ENCODE results near the gene FLNB. TPM values are rescaled to one million over a fixed set of nuclear protein-coding genes. Genes with fewer than 3 reads are reported as not detected.

FLNB gene
- total RNA-seq, 1 experiment from 2014 or later = 83.4 TPM

GRCh38 chr3:58102976-58103451 lies 94.8 kb downstream of the FLNB start:
- peak overlapping the region; percentile 48 for H4K8ac ChIP-seq (replicated peaks; ENCODE audit: insufficient read length, low read depth, low read length)
- H4K5ac ChIP-seq (ENCODE audit: insufficient read length, low read depth, low read length) = no peak overlapping the region
- no peak overlapping the region for H2BK5ac ChIP-seq (ENCODE audit: insufficient read length, low read length)
- H4K20me1 ChIP-seq (ENCODE audit: control insufficient read depth, insufficient read depth, insufficient read length) = no peaks in the 10 kb centered on the region
- no peak overlapping the region for H2AK5ac ChIP-seq (ENCODE audit: insufficient read length, low read length)
- H3K9me3 Mint-ChIP-seq = no peaks in the 10 kb centered on the region
- no peaks in the 10 kb centered on the region for H3K79me1 ChIP-seq (ENCODE audit: insufficient read depth, low read depth, low read length, poor library complexity, severe bottlenecking)
- no peak overlapping the region for H3K4me2 ChIP-seq (ENCODE audit: insufficient read depth, insufficient read length, low read length)
- no peaks in the 10 kb centered on the region for H3K27me3 ChIP-seq (ENCODE audit: insufficient read depth, low read length)
- H3K27me3 Mint-ChIP-seq (ENCODE audit: low read depth) = no peaks in the 10 kb centered on the region
- H3K9ac ChIP-seq (ENCODE audit: extremely low read depth, insufficient read length, low read length) = no peak overlapping the region
- no peak overlapping the region for H2AFZ ChIP-seq (ENCODE audit: low read length)
- no peaks in the 10 kb centered on the region for H3K79me2 ChIP-seq (ENCODE audit: insufficient read depth, low read length)
- no peaks in the 10 kb centered on the region for H3K4me1 Mint-ChIP-seq
- no peak overlapping the region for H2BK20ac ChIP-seq (ENCODE audit: low read depth, low read length, poor library complexity, severe bottlenecking)
- peaks cover 23 to 84% (median 79%) of the 10 kb centered on the region in 3 experiments for H3K36me3 Mint-ChIP-seq (ENCODE audit: insufficient read depth in 1 of 3, low read depth in 3 of 3)
- TF ChIP-seq CTCF (conservative IDR thresholded peaks at IDR 0.05) = no peak
- no peaks in the 10 kb centered on the region for H3K23me2 ChIP-seq (ENCODE audit: insufficient read length, low read depth, low read length, poor library complexity, severe bottlenecking)
- DNase-seq = no peak
- no peak overlapping the region for H3K23ac ChIP-seq (ENCODE audit: insufficient read length, low read depth, low read length)
- no peaks in the 10 kb centered on the region for H3K4me1 ChIP-seq (ENCODE audit: insufficient read depth, low read length)
- H3K27ac Mint-ChIP-seq = no peak overlapping the region; a peak in 1 of 7 replicates
- no peak overlapping the region for H3K4ac ChIP-seq (ENCODE audit: low read depth, low read length)
- H3K56ac ChIP-seq (ENCODE audit: insufficient read length, low read depth, low read length) = no peak overlapping the region
- H3K14ac ChIP-seq (ENCODE audit: insufficient read depth, low read length) = no peak overlapping the region
- H3K9me3 ChIP-seq (ENCODE audit: control insufficient read depth, low read depth, low read length) = no peaks in the 10 kb centered on the region
- H3K4me3 Mint-ChIP-seq = no peak overlapping the region
- H3K27ac ChIP-seq (ENCODE audit: insufficient read length, low read depth, low read length) = no peak overlapping the region
- H2BK12ac ChIP-seq (ENCODE audit: insufficient read length, low read depth, low read length) = no peak overlapping the region
- no peak overlapping the region for H2BK120ac ChIP-seq (ENCODE audit: low read depth, low read length, poor library complexity, severe bottlenecking)
- no CpG with 5 or more reads among the region's 10 CpGs for WGBS (ENCODE audit: extremely low coverage, insufficient read length, low lambda C conversion rate)
- H3T11ph ChIP-seq (ENCODE audit: low read length) = no peak overlapping the region
- H2BK15ac ChIP-seq (ENCODE audit: low read depth, low read length) = no peak overlapping the region
- no peak overlapping the region for H3K18ac ChIP-seq (ENCODE audit: insufficient read length, low read depth, low read length)
- no peak overlapping the region for H4K91ac ChIP-seq (ENCODE audit: insufficient read length, low read depth, low read length)

All from H9 (cell line).